ENCODE data around the gene A2M.

The A2M gene

DNA sequence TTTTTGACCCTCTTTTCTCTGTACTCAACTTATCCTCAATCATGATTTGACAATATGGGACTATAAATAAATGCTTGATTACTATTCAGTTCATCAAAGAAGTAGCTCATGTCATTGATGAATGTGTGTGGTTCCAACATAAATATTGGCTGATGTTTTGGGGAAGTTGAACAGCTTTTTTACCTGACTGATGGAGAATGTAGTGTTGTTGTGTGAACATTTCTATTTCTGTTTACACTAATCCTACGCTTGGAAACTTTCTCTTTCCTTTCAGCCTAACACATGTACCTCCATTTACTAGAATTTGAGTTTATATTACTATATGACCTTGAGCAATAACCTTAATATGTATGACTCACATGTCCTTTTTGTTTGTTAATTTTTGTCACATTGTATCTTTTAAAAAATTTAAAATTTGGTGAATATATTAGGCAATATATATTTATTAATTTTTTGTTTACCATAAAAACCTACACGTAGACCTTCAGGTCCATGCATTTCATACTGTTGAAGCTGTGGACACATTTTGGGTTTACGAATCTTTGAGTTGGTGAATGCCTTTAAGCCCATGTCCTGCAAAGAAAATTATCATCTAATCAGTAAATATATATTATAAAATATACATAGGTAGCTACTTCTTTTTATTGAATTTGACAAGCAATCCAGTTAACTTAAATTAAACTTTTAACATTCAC is 21.1 kb downstream of the A2M start:
- TF ChIP-seq, protein P1, sequence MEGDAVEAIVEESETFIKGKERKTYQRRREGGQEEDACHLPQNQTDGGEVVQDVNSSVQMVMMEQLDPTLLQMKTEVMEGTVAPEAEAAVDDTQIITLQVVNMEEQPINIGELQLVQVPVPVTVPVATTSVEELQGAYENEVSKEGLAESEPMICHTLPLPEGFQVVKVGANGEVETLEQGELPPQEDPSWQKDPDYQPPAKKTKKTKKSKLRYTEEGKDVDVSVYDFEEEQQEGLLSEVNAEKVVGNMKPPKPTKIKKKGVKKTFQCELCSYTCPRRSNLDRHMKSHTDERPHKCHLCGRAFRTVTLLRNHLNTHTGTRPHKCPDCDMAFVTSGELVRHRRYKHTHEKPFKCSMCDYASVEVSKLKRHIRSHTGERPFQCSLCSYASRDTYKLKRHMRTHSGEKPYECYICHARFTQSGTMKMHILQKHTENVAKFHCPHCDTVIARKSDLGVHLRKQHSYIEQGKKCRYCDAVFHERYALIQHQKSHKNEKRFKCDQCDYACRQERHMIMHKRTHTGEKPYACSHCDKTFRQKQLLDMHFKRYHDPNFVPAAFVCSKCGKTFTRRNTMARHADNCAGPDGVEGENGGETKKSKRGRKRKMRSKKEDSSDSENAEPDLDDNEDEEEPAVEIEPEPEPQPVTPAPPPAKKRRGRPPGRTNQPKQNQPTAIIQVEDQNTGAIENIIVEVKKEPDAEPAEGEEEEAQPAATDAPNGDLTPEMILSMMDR (IDR thresholded peaks at IDR 0.05; ENCODE audit: borderline replicate concordance, control extremely low read depth, extremely low read depth, insufficient read depth, missing control alignments): no peak
- in situ Hi-C loops (cut with MboI; ENCODE audit: low sequenced_read_pairs, unreplicated experiment): no loop called here
- DNase-seq (ENCODE audit: low spot score): no peak

GRCh38 chr12:9091891-9092598 is 23.7 kb downstream of the A2M start:
- no peak for DNase-seq (ENCODE audit: low spot score)
- in situ Hi-C loops (cut with MboI; ENCODE audit: low sequenced_read_pairs, unreplicated experiment): no loop called here
- TF ChIP-seq, protein P1 (IDR thresholded peaks at IDR 0.05; ENCODE audit: borderline replicate concordance, control extremely low read depth, extremely low read depth, insufficient read depth, missing control alignments): no peak

GRCh38 chr12:9090220-9090619 is 25.5 kb downstream of the A2M start:
- TF ChIP-seq, protein P1 (IDR thresholded peaks at IDR 0.05; ENCODE audit: borderline replicate concordance, control extremely low read depth, extremely low read depth, insufficient read depth, missing control alignments): no peak
- in situ Hi-C loops (cut with MboI; ENCODE audit: low sequenced_read_pairs, unreplicated experiment): no loop called here
- DNase-seq (ENCODE audit: low spot score): no peak

DNA sequence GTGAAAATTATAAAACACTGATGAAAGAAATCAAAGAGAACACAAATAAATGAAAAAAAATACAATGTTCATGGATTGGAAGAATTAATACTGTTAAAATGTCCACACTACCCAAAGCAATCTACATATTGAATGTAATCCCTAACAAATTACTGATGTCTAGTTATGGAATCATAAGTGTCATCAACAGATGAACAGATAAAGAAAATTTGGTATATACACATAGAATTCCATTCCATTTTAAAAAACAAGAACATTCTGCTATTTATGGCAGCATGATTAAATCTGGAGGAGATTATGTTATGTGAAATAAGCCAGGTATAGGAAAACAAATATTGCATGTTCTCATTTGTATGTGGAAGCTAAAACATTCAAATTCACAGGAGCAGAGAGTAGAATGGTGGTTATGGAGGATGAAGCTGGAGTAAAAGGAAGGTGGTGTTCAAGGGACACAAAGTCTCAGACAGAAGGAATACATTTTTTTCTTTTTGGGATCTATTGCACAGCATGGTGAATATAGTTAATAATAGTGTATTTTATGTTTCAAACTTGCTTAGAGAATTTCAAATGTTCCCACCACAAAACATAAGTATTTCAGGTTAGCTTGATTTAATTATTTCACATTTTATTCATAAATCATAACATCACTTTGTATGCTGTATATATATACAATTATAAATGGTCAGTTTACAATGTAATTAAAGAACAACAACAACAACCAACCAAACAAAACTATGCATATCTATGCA is 28.5 kb downstream of the A2M start:
- DNase-seq (ENCODE audit: low spot score): no peak
- in situ Hi-C loops (cut with MboI; ENCODE audit: low sequenced_read_pairs, unreplicated experiment): no loop called here
- TF ChIP-seq, protein P1 (IDR thresholded peaks at IDR 0.05; ENCODE audit: borderline replicate concordance, control extremely low read depth, extremely low read depth, insufficient read depth, missing control alignments): no peak

- DNase-seq (ENCODE audit: low spot score): no peak
- TF ChIP-seq, protein P1 (IDR thresholded peaks at IDR 0.05; ENCODE audit: borderline replicate concordance, control extremely low read depth, extremely low read depth, insufficient read depth, missing control alignments): no peak
- in situ Hi-C loops (cut with MboI; ENCODE audit: low sequenced_read_pairs, unreplicated experiment): no loop called here
Measured at GRCh38 chr12:9086087-9086486, 29.6 kb downstream of the A2M start.

GRCh38 chr12:9084417-9084816 is 31.3 kb downstream of the A2M start:
- no peak for DNase-seq (ENCODE audit: low spot score)
- in situ Hi-C loops (cut with MboI; ENCODE audit: low sequenced_read_pairs, unreplicated experiment): no loop called here
- TF ChIP-seq, protein P1 (IDR thresholded peaks at IDR 0.05; ENCODE audit: borderline replicate concordance, control extremely low read depth, extremely low read depth, insufficient read depth, missing control alignments): no peak
